Measurements from ENCODE around the gene ZNF750.

GRCh38 chr17:82794781-82795482 is 44.9 kb downstream of the ZNF750 start:
- no peak for TF ChIP-seq CTCF (IDR thresholded peaks at IDR 0.05; ENCODE audit: insufficient read depth, low read depth, low read length)
- no peak for TF ChIP-seq EZH2 (IDR thresholded peaks at IDR 0.05; ENCODE audit: insufficient read depth, low read length)
